H1 (cell line): ENCODE results near the gene CHRDL2. TPM values are rescaled to one million over a fixed set of nuclear protein-coding genes. Genes with fewer than 3 reads are reported as not detected.

ENCODE experiments used
- BRCA1 ChIP-seq: IDR thresholded peaks from 2 replicates; pipeline ENCODE4 v1.6.1; 2012; ENCODE audit warnings: low read depth, low read length, improper control_type of control experiment
- HDAC2 ChIP-seq, 2 experiments: fragments of 300-600 bp in 1 of 2; sonication (generic) in 1 of 2; IDR thresholded peaks; 2 replicates each; pipeline ENCODE4 v1.6.1; 2011 to 2012; ENCODE audit warnings: low read depth in 2 of 2, low read length in 2 of 2, mild to moderate bottlenecking in 2 of 2, moderate library complexity in 2 of 2, borderline replicate concordance in 1 of 2, inconsistent platforms in 1 of 2
- KDM5A ChIP-seq: fragments of 200-600 bp; IDR thresholded peaks from 2 replicates; pipeline ENCODE4 v1.7.1; 2012; ENCODE audit warnings: mild to moderate bottlenecking, low read length, inconsistent platforms, mixed read lengths
- MAFK ChIP-seq: IDR thresholded peaks from 2 replicates; pipeline ENCODE4 v1.6.1; 2012; ENCODE audit warnings: low read depth, mild to moderate bottlenecking, improper control_type of control experiment, low read length
- NANOG ChIP-seq: IDR thresholded peaks from 2 replicates; pipeline ENCODE4 v1.6.1; 2011; ENCODE audit warnings: low read length, low read depth, mild to moderate bottlenecking, inconsistent platforms; ENCODE audit not compliant: insufficient read depth, poor library complexity, severe bottlenecking
- SP4 ChIP-seq: IDR thresholded peaks from 2 replicates; pipeline ENCODE4 v1.6.1; 2012; ENCODE audit warnings: low read length, inconsistent platforms
- polyA plus RNA-seq, 7 experiments: library from polyadenylated mRNA; depleted of rRNA in 3 of 7; stranded (reverse) in 5 of 7; unstranded in 2 of 7; fragments of >200 nt in 5 of 7; fragments of 200-250 nt in 2 of 7; gene quantifications; 1 replicate in 5 of 7; 2 replicates in 1 of 7; 4 replicates in 1 of 7; pipeline versions ENCODE4 v1.2.1 to v1.2.3, GENCODE V29; 2011 to 2013; ENCODE audit warnings: missing spikeins in 2 of 7, mixed read lengths in 2 of 7
- total RNA-seq: library from RNA; stranded (reverse); fragmentation: NEBNext Ultra II Directional; extraction: Animal tissue kit (Norgen Biotek cat#: 25700); gene quantifications from 2 replicates; pipeline ENCODE4 v1.2.1, GENCODE V29; 2021
- TF ChIP-seq, protein P1 (sequence below): fragments of 300-600 bp; sonication (generic); IDR thresholded peaks from 2 replicates; pipeline ENCODE4 v1.7.1; 2012; ENCODE audit warnings: low read length, moderate library complexity, mild to moderate bottlenecking, inconsistent platforms; ENCODE audit not compliant: insufficient replicate concordance

Gene CHRDL2
- total and polyA plus RNA-seq, 2 of the 8 experiments (the other 6 are each of a cell fraction or from before 2014, with no cell fraction given): 0.26 to 0.48 TPM

DNA sequence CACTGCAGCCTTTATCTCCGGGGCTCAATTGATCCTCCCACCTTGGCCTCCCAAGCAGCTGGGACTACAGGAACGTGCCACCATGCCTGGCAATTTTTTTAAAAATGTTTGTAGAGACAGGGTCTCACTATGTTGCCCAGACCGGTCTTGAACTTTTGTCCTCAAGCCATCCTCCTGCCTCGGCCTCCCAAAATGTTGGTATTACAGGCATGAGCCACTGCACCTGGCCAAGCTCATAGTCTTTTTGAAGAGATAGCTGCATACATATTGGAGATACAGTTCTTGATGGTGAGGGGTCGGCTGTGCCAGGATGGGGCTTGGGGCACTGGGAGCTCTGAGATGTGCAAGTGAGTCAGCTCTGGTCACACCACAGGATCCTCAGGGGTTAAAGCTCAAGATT lies 53.2 kb downstream of the CHRDL2 start (continued):
- TF ChIP-seq, protein P1, sequence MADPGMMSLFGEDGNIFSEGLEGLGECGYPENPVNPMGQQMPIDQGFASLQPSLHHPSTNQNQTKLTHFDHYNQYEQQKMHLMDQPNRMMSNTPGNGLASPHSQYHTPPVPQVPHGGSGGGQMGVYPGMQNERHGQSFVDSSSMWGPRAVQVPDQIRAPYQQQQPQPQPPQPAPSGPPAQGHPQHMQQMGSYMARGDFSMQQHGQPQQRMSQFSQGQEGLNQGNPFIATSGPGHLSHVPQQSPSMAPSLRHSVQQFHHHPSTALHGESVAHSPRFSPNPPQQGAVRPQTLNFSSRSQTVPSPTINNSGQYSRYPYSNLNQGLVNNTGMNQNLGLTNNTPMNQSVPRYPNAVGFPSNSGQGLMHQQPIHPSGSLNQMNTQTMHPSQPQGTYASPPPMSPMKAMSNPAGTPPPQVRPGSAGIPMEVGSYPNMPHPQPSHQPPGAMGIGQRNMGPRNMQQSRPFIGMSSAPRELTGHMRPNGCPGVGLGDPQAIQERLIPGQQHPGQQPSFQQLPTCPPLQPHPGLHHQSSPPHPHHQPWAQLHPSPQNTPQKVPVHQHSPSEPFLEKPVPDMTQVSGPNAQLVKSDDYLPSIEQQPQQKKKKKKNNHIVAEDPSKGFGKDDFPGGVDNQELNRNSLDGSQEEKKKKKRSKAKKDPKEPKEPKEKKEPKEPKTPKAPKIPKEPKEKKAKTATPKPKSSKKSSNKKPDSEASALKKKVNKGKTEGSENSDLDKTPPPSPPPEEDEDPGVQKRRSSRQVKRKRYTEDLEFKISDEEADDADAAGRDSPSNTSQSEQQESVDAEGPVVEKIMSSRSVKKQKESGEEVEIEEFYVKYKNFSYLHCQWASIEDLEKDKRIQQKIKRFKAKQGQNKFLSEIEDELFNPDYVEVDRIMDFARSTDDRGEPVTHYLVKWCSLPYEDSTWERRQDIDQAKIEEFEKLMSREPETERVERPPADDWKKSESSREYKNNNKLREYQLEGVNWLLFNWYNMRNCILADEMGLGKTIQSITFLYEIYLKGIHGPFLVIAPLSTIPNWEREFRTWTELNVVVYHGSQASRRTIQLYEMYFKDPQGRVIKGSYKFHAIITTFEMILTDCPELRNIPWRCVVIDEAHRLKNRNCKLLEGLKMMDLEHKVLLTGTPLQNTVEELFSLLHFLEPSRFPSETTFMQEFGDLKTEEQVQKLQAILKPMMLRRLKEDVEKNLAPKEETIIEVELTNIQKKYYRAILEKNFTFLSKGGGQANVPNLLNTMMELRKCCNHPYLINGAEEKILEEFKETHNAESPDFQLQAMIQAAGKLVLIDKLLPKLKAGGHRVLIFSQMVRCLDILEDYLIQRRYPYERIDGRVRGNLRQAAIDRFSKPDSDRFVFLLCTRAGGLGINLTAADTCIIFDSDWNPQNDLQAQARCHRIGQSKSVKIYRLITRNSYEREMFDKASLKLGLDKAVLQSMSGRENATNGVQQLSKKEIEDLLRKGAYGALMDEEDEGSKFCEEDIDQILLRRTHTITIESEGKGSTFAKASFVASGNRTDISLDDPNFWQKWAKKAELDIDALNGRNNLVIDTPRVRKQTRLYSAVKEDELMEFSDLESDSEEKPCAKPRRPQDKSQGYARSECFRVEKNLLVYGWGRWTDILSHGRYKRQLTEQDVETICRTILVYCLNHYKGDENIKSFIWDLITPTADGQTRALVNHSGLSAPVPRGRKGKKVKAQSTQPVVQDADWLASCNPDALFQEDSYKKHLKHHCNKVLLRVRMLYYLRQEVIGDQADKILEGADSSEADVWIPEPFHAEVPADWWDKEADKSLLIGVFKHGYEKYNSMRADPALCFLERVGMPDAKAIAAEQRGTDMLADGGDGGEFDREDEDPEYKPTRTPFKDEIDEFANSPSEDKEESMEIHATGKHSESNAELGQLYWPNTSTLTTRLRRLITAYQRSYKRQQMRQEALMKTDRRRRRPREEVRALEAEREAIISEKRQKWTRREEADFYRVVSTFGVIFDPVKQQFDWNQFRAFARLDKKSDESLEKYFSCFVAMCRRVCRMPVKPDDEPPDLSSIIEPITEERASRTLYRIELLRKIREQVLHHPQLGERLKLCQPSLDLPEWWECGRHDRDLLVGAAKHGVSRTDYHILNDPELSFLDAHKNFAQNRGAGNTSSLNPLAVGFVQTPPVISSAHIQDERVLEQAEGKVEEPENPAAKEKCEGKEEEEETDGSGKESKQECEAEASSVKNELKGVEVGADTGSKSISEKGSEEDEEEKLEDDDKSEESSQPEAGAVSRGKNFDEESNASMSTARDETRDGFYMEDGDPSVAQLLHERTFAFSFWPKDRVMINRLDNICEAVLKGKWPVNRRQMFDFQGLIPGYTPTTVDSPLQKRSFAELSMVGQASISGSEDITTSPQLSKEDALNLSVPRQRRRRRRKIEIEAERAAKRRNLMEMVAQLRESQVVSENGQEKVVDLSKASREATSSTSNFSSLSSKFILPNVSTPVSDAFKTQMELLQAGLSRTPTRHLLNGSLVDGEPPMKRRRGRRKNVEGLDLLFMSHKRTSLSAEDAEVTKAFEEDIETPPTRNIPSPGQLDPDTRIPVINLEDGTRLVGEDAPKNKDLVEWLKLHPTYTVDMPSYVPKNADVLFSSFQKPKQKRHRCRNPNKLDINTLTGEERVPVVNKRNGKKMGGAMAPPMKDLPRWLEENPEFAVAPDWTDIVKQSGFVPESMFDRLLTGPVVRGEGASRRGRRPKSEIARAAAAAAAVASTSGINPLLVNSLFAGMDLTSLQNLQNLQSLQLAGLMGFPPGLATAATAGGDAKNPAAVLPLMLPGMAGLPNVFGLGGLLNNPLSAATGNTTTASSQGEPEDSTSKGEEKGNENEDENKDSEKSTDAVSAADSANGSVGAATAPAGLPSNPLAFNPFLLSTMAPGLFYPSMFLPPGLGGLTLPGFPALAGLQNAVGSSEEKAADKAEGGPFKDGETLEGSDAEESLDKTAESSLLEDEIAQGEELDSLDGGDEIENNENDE: no peak
- TF ChIP-seq KDM5A (no peak), NANOG (no peak), HDAC2 (IDR thresholded peaks at IDR 0.05; ENCODE audit: borderline replicate concordance in 1 of 2, low read depth in 2 of 2, low read length in 2 of 2) (no peak), SP4 (no peak), BRCA1 (no peak), MAFK (no peak)
